Type B pancreatic cell (in vitro differentiated cells): ENCODE measurements around the gene TMEM169. TPM values are rescaled to one million over a fixed set of nuclear protein-coding genes. Genes with fewer than 3 reads are reported as not detected.

Experiments used
- DNase-seq: peaks from one replicate; pipeline ENCODE4 v3.0.0; 2021; ENCODE audit warnings: mixed read lengths; ENCODE audit not compliant: unreplicated experiment; ENCODE audit errors: extremely low spot score
- H3K27ac Mint-ChIP-seq: 2 replicates; pipeline ENCODE4 v1.8.0; 2021; ENCODE audit warnings: mild to moderate bottlenecking, mixed read lengths
- H3K27me3 Mint-ChIP-seq: 2 replicates; pipeline ENCODE4 v1.8.0; 2021; ENCODE audit warnings: mixed read lengths
- H3K36me3 Mint-ChIP-seq: 2 replicates; pipeline ENCODE4 v1.8.0; 2021; ENCODE audit warnings: mixed read lengths
- H3K4me1 Mint-ChIP-seq: one replicate; pipeline ENCODE4 v1.8.0; 2021; ENCODE audit warnings: mixed read lengths; ENCODE audit not compliant: unreplicated experiment
- H3K4me3 Mint-ChIP-seq: 2 replicates; pipeline ENCODE4 v1.8.0; 2021; ENCODE audit warnings: mild to moderate bottlenecking, mixed read lengths
- H3K9me3 Mint-ChIP-seq: 2 replicates; pipeline ENCODE4 v1.8.0; 2021; ENCODE audit warnings: mixed read lengths
- long read RNA-seq: library from polyadenylated mRNA; unstranded; transcript quantifications from one replicate; pipeline ENCODE4 v2.0.0, GENCODE V29; 2020
- total RNA-seq: library from RNA; stranded (reverse); gene quantifications from 2 replicates; pipeline ENCODE4 v1.2.1, GENCODE V29; 2021; ENCODE audit warnings: low replicate concordance
- TF ChIP-seq, protein P1 (sequence below): fragments of 200-600 bp; sonication (generic); conservative IDR thresholded peaks from 2 replicates; pipeline ENCODE4 v1.5.0; 2021; ENCODE audit warnings: antibody characterized with exemption, mild to moderate bottlenecking

Gene TMEM169, protein sequence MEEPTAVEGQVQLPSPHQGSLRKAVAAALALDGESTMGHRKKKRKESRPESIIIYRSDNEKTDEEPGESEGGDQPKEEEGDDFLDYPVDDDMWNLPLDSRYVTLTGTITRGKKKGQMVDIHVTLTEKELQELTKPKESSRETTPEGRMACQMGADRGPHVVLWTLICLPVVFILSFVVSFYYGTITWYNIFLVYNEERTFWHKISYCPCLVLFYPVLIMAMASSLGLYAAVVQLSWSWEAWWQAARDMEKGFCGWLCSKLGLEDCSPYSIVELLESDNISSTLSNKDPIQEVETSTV
- total RNA-seq = 2.1 and 5.1 TPM in 2 replicates
- long read RNA-seq, partial matches to known transcripts = 0 of 4 reads
- long read RNA-seq, other reads (novel, unspliced or antisense) = 1 of 4 reads

DNA sequence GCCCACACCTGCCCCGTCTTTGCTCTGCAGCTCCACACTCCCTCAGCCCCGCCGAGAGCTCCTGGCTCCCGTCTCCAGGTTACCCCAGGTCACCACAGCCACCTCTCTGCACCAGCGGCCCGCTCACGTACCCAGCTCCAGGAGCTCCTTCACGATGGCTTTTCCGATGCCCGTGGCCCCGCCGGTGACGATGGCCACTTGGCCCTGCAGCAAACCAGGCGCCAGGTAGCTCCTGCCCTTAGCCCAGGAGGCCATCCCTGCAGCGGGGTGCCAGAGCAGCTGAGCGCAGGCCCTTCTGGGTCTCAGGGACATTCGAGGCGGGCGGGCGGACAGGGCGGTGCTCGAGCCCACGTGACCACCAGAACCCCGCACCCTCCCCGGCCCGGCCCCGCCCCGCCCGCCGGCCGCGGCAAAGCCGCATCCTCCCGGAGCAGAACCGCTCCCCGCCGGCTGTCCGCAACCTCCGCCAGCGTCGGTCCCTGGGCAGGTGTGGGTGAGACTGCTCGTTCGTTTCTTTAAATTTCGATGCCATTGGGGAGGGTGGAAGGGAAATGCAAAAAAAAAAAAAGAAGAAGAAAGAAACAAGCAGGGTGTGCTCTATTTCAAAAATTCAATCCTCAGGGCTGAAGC lies at the start of gene TMEM169, which contains the start of gene PECR:
TMEM169 (plus strand) TSS at position 433 of the 630 bp plus-strand sequence. CDS start 14,045 bp downstream, outside the sequence.
PECR (minus strand) TSS at position 323 of the 630 bp plus-strand sequence; CDS start at position 255, 68 bp downstream.
- H3K4me1 Mint-ChIP-seq = peaks cover 32% of the 10 kb centered on the region
- H3K9me3 Mint-ChIP-seq = no peaks in the 10 kb centered on the region
- peaks cover 2% of the 10 kb centered on the region for H3K36me3 Mint-ChIP-seq
- no peaks in the 10 kb centered on the region for H3K27me3 Mint-ChIP-seq
- H3K4me3 Mint-ChIP-seq = peak within 1 kb of the TSS; percentile 89
- DNase-seq = peak; percentile 81
- peak within 1 kb of the TSS; percentile 64 for H3K27ac Mint-ChIP-seq
- TF ChIP-seq, protein P1, sequence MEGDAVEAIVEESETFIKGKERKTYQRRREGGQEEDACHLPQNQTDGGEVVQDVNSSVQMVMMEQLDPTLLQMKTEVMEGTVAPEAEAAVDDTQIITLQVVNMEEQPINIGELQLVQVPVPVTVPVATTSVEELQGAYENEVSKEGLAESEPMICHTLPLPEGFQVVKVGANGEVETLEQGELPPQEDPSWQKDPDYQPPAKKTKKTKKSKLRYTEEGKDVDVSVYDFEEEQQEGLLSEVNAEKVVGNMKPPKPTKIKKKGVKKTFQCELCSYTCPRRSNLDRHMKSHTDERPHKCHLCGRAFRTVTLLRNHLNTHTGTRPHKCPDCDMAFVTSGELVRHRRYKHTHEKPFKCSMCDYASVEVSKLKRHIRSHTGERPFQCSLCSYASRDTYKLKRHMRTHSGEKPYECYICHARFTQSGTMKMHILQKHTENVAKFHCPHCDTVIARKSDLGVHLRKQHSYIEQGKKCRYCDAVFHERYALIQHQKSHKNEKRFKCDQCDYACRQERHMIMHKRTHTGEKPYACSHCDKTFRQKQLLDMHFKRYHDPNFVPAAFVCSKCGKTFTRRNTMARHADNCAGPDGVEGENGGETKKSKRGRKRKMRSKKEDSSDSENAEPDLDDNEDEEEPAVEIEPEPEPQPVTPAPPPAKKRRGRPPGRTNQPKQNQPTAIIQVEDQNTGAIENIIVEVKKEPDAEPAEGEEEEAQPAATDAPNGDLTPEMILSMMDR = peak; percentile 14

- Mint-ChIP-seq H3K4me3 (no peak overlapping the region), H3K9me3 (no peaks in the 10 kb centered on the region), H3K27ac (no peak overlapping the region), H3K4me1 (peaks cover 5% of the 10 kb centered on the region), H3K27me3 (no peaks in the 10 kb centered on the region), H3K36me3 (peaks cover 7% of the 10 kb centered on the region)
- no peak for DNase-seq
- TF ChIP-seq, protein P1 = no peak
Measured at GRCh38 chr2:216031960-216032689, 49.6 kb upstream of the TMEM169 start.

GRCh38 chr2:216033403-216033802 lies 48.3 kb upstream of the TMEM169 start:
- no peak for DNase-seq
- Mint-ChIP-seq H3K9me3 (no peaks in the 10 kb centered on the region), H3K4me3 (no peak overlapping the region), H3K27me3 (no peaks in the 10 kb centered on the region), H3K27ac (no peak overlapping the region), H3K36me3 (peaks cover 7% of the 10 kb centered on the region), H3K4me1 (peaks cover 5% of the 10 kb centered on the region)
- TF ChIP-seq, protein P1 = no peak

GRCh38 chr2:216034065-216034464 lies 47.7 kb upstream of the TMEM169 start:
- DNase-seq = peak; percentile 79
- Mint-ChIP-seq H3K27me3 (no peaks in the 10 kb centered on the region), H3K27ac (no peak overlapping the region), H3K4me1 (peaks cover 5% of the 10 kb centered on the region), H3K9me3 (no peaks in the 10 kb centered on the region), H3K4me3 (no peak overlapping the region), H3K36me3 (peaks cover 7% of the 10 kb centered on the region)
- TF ChIP-seq, protein P1 = peak; percentile 93

GRCh38 chr2:216039918-216040317 lies 41.8 kb upstream of the TMEM169 start:
- H3K36me3 Mint-ChIP-seq = peaks cover 4% of the 10 kb centered on the region

More at GRCh38 chr2:216039918-216040317, 41.8 kb upstream of the TMEM169 start:
- TF ChIP-seq, protein P1 = no peak
- H3K4me1 Mint-ChIP-seq = no peaks in the 10 kb centered on the region
- no peaks in the 10 kb centered on the region for H3K9me3 Mint-ChIP-seq
- DNase-seq = no peak
- no peak overlapping the region for H3K4me3 Mint-ChIP-seq
- no peaks in the 10 kb centered on the region for H3K27me3 Mint-ChIP-seq
- H3K27ac Mint-ChIP-seq = peak overlapping the region; percentile 76
